Stimulated activated CD4-positive, alpha-beta T cell treated with anti-CD3 and anti-CD28 coated beads, TNF-alpha, amount 100 ng/mL, for 48 hours (primary cell): ENCODE data around the gene IL36RN.
A peak's percentile ranks its signal among the peaks of the same experiment; 100 is the strongest.
"Not testable (repeated sequence)": the region's sequence is repeated elsewhere in the genome, so short reads cannot be mapped to it uniquely, and the experiment has no call there.

Source experiments
- DNase-seq, 3 donors: peaks; one replicate each; pipeline ENCODE4 v3.0.0-alpha.2; 2020; ENCODE audit warnings: low read depth in 3 of 3

IL36RN gene

GRCh38 chr2:113075030-113075429, 16.0 kb downstream of the IL36RN start:
- DNase-seq = no peak

- DNase-seq = no peak
These were observed 16.6 kb downstream of the IL36RN start for GRCh38 chr2:113075600-113075999.

GRCh38 chr2:113076954-113077669, 18.1 kb downstream of the IL36RN start:
- DNase-seq = no peak

- DNase-seq = no peak
These were observed 18.9 kb downstream of the IL36RN start for GRCh38 chr2:113077921-113078320.

- no peak for DNase-seq
These were observed 19.4 kb downstream of the IL36RN start for GRCh38 chr2:113078350-113078839.

- DNase-seq = no peak
These were observed 20.1 kb downstream of the IL36RN start for GRCh38 chr2:113079131-113079530.

GRCh38 chr2:113080134-113080533, 21.1 kb downstream of the IL36RN start:
- DNase-seq = peak in 2 of 3 donors; percentile 33 to 42

- no peak for DNase-seq
These were observed 22.7 kb downstream of the IL36RN start for GRCh38 chr2:113081488-113082210.

GRCh38 chr2:113083296-113083695, 24.3 kb downstream of the IL36RN start:
- DNase-seq = no peak

GRCh38 chr2:113084249-113085000, 25.4 kb downstream of the IL36RN start:
- no peak for DNase-seq

GRCh38 chr2:113085542-113085941, 26.5 kb downstream of the IL36RN start:
- DNase-seq = no peak

- DNase-seq = no peak
These were observed 29.4 kb downstream of the IL36RN start for GRCh38 chr2:113088213-113088992.

GRCh38 chr2:113089916-113090315, 30.9 kb downstream of the IL36RN start:
- DNase-seq = no peak

- no peak for DNase-seq
These were observed 32.4 kb downstream of the IL36RN start for GRCh38 chr2:113091231-113091896.

GRCh38 chr2:113092864-113093612, 34.0 kb downstream of the IL36RN start:
- DNase-seq = no peak

- no peak for DNase-seq
These were observed 34.6 kb downstream of the IL36RN start for GRCh38 chr2:113093613-113093977.

GRCh38 chr2:113096306-113096705, 37.3 kb downstream of the IL36RN start:
- not testable (repeated sequence) for DNase-seq

- not testable (repeated sequence) for DNase-seq
These were observed 38.0 kb downstream of the IL36RN start for GRCh38 chr2:113096842-113097618.

- no peak for DNase-seq
These were observed 39.0 kb downstream of the IL36RN start for GRCh38 chr2:113098041-113098440.

GRCh38 chr2:113098532-113098931, 39.5 kb downstream of the IL36RN start:
- DNase-seq = no peak
